Islet of Langerhans (tissue), 1 donor: Measurements from ENCODE around the gene GPNMB.

Source experiments
- FAIRE-seq: peaks from one replicate; lab custom pipeline; 2011; peaks lifted over from hg19 to GRCh38; lab: Jason Lieb, UNC

GPNMB gene

GRCh38 chr7:23230641-23231101 is 15.9 kb upstream of the GPNMB start:
- no peak for FAIRE-seq

- no peak for FAIRE-seq
Measured at GRCh38 chr7:23232966-23233365, 13.6 kb upstream of the GPNMB start.

- FAIRE-seq, result no peak
Measured at GRCh38 chr7:23234569-23235296, 11.8 kb upstream of the GPNMB start.

GRCh38 chr7:23235813-23236221 is 10.8 kb upstream of the GPNMB start:
- no peak for FAIRE-seq

GRCh38 chr7:23237000-23237399 is 9.6 kb upstream of the GPNMB start:
- FAIRE-seq, result no peak

GRCh38 chr7:23238983-23239652 is 7.5 kb upstream of the GPNMB start:
- FAIRE-seq, result no peak

GRCh38 chr7:23239698-23240097 is 6.9 kb upstream of the GPNMB start:
- FAIRE-seq, result no peak

- no peak for FAIRE-seq
Measured at GRCh38 chr7:23242321-23242720, 4.3 kb upstream of the GPNMB start.

- FAIRE-seq, result no peak
Measured at GRCh38 chr7:23242935-23243334, 3.6 kb upstream of the GPNMB start.

GRCh38 chr7:23247046-23247602 is 549 bp downstream of the GPNMB start:
- no peak for FAIRE-seq

- FAIRE-seq, result no peak
Measured at GRCh38 chr7:23247603-23248335, 1.2 kb downstream of the GPNMB start.

GRCh38 chr7:23249486-23249885 is 2.9 kb downstream of the GPNMB start:
- no peak for FAIRE-seq

GRCh38 chr7:23254051-23254681 is 7.6 kb downstream of the GPNMB start:
- no peak for FAIRE-seq

GRCh38 chr7:23256731-23257130 is 10.2 kb downstream of the GPNMB start:
- no peak for FAIRE-seq

- no peak for FAIRE-seq
Measured at GRCh38 chr7:23260371-23260770, 13.8 kb downstream of the GPNMB start.

GRCh38 chr7:23261843-23262452 is 15.4 kb downstream of the GPNMB start:
- FAIRE-seq, result peak; percentile 58

- no peak for FAIRE-seq
Measured at GRCh38 chr7:23264916-23265458, 18.4 kb downstream of the GPNMB start.

GRCh38 chr7:23266918-23267317 is 20.3 kb downstream of the GPNMB start:
- no peak for FAIRE-seq

- no peak for FAIRE-seq
Measured at GRCh38 chr7:23267357-23267756, 20.8 kb downstream of the GPNMB start.

GRCh38 chr7:23268167-23268566 is 21.6 kb downstream of the GPNMB start:
- no peak for FAIRE-seq

GRCh38 chr7:23268746-23269145 is 22.2 kb downstream of the GPNMB start:
- no peak for FAIRE-seq

- FAIRE-seq, result no peak
Measured at GRCh38 chr7:23272275-23272674, 25.7 kb downstream of the GPNMB start.
